Subcutaneous adipose tissue (tissue), 4 donors: ENCODE data around the gene TMEM59. TPM values are rescaled to one million over a fixed set of nuclear protein-coding genes. Genes with fewer than 3 reads are reported as not detected.

Experiments
- CTCF ChIP-seq: fragments of 450-650 bp; IDR thresholded peaks from one replicate; pipeline ENCODE4 v1.5.1; 2016; ENCODE audit warnings: low read depth, mild to moderate bottlenecking, control low read depth, antibody characterized with exemption, moderate library complexity
- total RNA-seq, 4 donors: library from RNA; depleted of rRNA; stranded (reverse); fragments of >200 nt; gene quantifications; one replicate each; pipeline ENCODE4 v1.1.0, GENCODE V29; 2016

TMEM59 gene
- total RNA-seq, 4 donors from 2014 or later: 184 to 344 (median 338) TPM

DNA sequence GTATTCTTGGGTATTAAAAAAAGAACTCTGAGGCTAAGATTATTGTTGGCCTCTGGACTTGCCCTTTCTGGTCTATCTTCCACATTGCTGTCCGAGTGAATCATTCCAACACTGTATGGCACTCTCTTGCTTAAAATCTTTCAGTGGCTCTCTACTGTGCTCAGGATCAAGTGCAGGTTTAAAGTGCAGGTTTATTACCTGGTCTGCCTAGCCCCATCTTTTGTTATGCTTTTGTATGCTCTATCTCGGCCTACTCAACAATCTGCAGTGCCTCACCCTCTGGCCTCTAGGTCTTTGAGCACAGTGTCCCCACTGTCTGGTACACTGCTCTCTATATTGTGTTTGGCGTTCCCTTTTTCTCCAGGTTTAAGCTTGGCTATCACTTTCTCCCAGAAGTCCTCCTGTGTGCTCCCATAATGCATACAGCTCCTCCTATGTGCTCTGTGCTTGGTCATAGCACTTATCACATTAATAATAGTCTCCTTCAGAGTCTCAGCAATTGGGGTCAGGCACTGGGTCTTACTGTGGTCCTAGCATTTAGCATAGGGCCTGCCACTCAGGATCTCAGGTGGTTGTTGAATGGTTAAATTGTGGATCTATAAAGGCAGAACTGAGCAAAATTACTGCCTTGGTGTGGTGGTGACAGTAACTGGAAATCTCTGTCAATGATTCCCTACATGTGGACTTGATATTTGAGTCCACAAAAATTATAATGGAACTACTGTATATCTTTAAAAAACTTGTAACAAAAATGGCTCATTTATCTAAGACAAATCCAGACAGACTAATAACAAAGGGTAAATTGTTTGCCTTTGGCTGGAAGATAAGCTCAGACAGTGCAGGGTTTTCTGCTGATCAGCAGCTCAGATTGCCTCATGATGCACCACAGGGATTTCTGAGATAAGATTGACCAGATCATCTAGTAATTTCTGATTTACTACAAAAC lies 24.4 kb downstream of the TMEM59 start:
- TF ChIP-seq CTCF: no peak

DNA sequence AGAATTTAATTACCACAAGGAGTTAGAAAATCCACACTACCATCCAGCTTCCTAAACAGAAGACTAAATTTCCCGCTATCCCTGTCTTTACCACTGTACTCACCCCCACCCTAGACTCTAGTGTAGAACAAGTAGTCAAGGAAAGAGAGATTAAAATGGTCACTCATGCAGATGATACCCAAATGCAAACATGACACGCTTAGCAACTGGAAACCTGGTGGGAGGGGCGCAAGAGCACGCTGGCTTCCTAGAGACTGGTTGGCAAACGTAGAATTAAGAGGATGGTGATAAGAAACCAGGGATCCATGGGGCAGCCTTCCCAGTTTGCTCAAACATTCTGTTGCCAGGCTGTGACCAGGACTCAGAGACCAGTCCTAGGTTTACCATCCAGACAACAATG lies 25.2 kb downstream of the TMEM59 start:
- no peak for TF ChIP-seq CTCF

- no peak for TF ChIP-seq CTCF
Measured at GRCh38 chr1:54024358-54024757, 28.6 kb downstream of the TMEM59 start.

DNA sequence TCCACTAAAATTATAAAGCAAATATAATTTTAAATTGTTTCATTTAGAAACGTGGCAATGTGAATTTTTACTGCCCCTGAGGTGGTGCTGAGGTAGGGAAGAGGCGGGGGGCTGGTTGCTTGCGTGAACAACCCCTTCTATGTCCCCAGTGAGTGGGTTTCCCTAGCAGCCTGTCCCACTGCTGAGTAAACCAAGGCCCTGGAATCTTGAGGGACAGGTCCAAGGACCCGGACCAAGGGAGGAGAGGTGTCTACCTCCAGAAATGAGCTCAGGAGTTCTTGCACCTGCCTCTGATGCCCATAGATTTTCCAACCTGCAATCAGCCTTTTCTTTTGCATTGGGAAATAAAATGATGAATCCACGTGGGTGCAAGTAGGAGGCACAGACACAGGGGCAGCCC lies 34.4 kb downstream of the TMEM59 start:
- no peak for TF ChIP-seq CTCF

- no peak for TF ChIP-seq CTCF
Measured at GRCh38 chr1:54017979-54018378, 35.0 kb downstream of the TMEM59 start, which contains the start of gene LDLRAD1. Gene LDLRAD1 (minus strand): TSS chr1:54018186. CDS start chr1:54018112, 74 bp downstream.

- TF ChIP-seq CTCF: no peak
Measured at GRCh38 chr1:54016343-54017282, 36.4 kb downstream of the TMEM59 start.

GRCh38 chr1:54014009-54014629 lies 38.9 kb downstream of the TMEM59 start:
- TF ChIP-seq CTCF: no peak
